Kidney glomerular epithelial cell (primary cell): Measurements from ENCODE around the gene CEMP1.
A peak's percentile ranks its signal among the peaks of the same experiment; 100 is the strongest.

ENCODE experiments used
- DNase-seq: peaks from one replicate; lab custom pipeline; 2025; lab: John Stamatoyannopoulos, UW

The CEMP1 gene

DNA sequence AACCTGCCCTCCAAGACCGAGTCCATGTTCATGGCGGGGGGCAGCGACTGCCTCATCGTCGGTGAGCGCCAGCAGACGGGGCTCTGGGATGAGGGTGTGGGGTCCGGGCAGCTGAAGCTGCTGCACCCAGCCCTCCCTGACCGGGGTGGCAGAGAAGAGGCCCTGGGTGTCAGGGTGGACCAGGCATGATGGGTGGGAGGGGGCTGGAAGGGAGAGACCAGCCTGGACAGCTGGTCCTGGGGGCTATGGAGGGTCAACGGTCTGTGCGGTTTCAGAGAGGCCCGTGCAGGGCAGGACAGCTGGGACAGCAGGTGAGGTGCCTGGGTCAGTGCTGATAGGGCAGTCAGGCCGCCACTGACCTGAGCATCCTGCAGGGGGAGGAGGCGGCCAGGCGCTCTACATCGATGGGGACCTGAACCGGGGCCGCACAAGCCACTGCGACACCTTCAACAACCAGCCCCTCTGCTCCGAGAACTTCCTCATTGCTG, 30.7 kb downstream of the CEMP1 start:
- no peak for DNase-seq

DNA sequence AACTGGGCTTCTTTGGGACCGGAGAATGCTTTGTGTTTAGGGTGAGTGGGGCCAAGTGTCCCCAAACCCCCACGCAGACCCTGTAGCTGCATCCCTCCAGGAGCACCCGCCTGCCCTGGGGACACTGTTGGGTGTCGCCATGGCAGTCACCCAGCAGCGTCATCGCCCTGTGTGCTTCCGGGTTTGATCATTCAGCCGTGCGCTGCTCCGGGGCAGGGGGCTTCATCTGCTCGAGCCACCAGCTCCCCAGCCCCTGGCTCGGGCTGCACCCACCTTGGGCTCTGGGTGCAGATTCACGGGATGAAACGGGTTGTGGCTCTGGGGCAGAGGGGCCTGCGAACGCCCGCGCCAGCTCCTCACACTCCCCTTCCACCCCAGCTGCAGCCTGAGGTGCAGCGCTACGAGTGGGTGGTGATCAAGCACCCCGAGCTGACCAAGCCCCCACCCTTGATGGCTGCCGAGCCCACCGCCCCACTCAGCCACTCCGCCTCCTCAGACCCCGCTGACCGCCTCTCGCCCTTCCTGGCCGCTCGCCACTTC, 31.2 kb downstream of the CEMP1 start:
- no peak for DNase-seq

DNA sequence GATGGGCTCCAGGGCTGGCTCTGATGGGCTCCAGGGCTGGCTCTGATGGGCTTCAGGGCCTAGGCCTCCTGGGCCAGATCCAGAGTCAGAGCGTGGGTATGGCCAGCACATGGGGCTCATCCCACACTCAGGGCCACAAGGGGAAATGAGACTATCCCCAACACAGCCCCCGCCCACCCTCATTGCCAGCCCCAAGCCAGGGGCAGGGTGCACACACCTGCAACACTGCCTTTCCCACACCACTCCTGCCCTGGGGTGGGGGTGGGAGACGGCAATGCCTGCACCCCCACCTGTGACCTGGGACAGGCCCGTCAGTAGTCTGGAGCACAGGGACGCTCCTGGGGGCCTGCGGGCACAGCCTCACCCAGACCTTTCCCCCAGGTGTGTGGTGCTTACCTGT, 31.8 kb downstream of the CEMP1 start:
- DNase-seq: no peak

DNA sequence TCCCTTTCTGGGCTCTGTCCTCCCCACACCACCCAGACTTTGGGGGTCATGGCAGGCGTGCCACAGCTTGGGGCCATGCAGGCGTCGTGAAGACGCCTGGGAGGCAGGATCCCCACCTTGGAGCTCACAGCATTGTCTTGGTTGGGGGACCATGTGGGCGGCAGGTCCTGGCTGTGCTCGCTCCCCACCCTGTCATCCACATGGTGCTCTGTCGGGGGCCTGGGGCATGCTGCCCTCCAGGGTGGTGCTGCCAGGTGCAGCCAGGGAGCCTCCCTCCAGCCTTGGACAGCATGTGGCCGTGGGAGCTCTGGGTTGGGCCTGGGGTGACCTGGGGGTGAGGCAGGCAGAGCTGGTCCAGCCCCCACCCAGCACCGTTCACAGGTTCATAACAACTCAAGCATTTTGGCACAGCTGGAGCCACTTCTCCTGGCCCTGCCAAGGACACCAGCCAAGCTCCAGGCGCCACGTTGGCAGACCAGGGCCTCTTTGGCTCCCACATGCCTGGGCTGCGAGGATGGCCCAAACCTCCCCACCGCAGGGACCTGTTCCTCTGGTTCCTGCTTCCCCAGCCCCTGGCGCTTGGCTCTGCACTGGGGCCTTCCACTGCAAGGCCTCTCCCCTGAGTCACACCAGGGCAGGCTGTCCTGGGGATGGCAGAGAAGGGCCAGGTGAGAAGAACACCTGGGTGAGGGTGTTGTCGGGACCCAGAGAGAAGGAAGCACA, 32.5 kb downstream of the CEMP1 start:
- no peak for DNase-seq

DNA sequence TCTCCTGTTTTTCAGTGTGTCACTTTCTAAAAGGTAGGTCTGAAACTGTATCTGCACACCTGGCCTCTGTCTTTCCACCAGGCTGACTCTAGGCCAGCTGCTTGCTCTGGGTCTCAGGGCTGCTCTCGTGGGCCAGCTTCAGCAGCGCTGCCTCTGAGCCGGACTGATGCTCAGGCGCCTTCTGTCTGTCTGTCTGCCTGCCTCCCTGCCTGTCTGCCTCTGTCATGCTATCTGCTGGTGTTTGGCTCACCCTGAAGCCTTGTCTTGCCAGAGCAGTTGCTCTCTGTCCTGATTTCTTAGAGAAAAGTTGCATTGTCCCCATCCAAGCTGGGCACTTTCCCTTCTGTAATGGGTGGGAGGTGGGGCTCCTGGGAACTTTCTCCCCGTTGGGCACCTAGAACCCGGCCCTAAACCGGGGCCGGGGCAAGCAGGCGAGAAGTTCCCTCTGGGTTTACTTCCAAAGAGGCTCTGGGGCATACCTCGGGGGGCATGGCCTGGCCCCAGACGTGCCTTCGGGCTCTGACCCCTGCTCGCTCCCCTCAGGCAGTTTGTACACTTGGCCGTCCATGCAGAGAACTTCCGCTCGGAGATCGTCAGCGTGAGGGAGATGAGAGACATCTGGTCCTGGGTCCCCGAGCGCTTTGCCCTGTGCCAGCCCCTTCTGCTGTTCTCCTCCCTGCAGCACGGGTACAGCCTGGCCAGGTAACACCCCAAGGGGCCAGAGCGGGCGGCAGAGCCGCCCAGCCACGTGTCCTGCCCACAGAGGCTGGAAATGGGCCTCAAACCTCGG, 33.3 kb downstream of the CEMP1 start:
- no peak for DNase-seq

DNA sequence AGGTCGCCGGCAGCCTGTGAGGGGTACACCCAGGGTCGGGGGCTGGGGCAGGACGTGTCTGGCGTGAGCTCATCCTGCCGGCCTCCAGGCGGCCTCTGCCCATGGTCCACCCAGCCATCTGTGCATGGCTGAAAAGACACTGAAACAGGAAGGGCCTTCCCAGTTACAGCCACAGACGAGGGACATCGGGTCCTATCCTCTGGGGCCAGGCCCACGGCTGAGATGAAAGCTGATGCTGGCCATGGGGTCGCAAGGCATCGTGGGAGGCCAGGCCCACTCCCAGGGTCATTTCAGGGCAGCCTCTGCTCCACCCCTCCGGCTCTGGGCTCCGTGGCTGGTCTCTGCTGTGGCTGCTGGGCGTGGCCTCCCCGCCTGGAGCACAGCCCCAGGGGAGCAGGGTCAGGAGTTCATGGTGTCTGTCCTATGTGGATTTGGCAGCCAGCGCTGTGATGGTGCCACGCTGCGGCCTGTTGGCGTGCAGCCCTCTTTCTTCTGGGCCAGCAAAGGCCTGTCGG, 34.0 kb downstream of the CEMP1 start:
- no peak for DNase-seq

DNA sequence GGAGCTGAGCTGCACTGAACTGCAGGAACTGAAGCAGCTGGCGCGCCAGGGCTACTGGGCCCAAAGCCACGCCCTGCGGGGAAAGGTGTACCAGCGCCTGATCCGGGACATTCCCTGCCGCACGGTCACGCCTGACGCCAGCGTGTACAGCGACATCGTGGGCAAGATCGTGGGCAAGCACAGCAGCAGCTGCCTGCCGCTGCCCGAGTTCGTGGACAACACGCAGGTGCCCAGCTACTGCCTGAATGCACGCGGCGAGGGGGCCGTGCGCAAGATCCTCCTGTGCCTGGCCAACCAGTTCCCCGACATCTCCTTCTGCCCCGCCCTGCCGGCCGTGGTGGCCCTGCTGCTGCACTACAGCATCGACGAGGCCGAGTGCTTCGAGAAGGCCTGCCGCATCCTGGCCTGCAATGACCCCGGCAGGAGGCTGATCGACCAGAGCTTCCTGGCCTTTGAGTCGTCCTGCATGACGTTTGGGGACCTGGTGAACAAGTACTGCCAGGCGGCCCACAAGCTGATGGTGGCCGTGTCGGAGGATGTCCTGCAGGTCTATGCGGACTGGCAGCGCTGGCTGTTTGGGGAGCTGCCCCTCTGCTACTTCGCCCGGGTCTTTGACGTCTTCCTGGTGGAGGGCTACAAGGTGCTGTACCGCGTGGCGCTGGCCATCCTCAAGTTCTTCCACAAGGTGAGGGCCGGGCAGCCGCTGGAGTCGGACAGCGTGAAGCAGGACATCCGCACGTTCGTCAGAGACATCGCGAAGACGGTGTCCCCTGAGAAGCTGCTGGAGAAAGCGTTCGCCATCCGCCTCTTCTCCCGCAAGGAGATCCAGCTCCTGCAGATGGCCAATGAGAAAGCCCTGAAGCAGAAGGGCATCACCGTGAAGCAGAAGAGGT, 34.7 kb downstream of the CEMP1 start:
- DNase-seq: no peak

DNA sequence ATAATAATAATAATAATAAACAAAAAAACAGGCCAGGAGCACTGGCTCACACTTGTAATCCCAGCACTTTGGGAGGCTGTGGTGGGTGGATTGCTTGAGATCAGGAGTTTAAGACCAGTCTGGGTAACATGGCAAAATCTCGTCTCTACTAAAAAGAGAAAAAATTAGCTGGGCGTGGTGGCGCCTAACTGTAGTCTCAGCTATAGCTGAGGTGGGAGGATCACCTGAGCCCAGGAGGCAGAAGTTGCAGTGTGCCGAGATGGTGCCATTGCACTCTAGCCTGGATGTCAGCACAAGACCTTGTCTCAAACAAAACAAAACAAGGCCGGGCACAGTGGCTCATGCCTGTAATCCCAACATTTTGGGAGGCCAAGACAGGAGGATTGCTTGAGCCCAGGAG, 36.2 kb downstream of the CEMP1 start:
- DNase-seq: no peak

DNA sequence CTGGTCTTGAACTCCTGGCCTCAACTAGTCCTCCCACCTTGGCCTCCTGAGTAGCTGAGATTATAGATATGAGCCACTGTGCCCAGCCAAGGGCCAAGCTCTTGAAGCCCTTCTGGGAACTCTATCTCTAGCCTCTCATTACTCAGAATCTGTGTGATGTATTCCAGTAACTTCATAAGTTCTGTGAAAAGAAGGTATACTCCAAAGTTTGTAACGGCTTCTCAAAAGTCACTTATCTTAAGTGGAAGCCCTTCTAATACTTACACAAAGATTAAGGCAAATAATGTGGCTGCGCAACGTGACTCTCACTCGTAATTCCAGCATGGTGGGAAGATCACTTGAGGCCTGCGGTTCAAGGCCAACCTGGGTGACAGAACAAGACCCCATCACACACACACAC, 36.6 kb downstream of the CEMP1 start:
- DNase-seq: no peak

DNA sequence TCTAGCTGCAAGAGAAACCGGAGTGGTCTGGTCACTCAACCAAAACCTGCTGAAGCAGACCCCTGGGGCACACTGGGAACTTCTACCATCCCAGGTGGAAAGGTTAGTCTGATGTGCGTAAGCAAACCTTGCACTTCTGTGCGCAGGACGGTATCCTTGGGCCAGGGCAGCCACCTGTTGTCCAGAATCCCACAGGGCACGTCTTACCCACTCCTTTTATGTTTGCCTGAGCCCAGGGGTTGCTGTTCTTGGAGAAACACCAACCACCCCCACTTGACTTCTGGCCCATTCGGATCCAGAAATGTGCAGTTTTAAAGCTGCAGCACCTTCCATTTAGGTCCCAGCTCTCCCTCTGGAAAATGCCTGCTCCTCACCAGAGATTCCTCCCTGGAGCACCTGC, 37.6 kb downstream of the CEMP1 start:
- DNase-seq: no peak

DNA sequence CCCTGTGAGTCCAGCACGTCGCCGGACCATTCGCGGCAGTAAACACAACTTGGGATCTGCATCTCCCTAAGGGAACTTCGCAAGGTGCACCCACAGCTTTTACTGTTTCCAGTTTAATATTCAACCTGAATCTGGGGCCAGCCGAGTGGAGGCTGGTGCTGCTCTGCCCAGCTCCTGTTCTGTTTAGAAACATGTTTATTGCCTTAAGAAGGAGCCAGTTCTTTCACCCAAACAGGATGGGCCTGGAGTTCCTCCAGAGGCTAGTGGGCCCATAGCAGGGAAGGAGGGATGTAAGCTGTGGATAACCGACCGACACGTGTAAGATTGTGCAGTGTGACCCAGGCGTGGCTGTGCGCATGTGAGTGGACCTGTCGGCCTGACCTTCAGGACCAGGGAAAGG, 38.9 kb downstream of the CEMP1 start:
- no peak for DNase-seq

DNA sequence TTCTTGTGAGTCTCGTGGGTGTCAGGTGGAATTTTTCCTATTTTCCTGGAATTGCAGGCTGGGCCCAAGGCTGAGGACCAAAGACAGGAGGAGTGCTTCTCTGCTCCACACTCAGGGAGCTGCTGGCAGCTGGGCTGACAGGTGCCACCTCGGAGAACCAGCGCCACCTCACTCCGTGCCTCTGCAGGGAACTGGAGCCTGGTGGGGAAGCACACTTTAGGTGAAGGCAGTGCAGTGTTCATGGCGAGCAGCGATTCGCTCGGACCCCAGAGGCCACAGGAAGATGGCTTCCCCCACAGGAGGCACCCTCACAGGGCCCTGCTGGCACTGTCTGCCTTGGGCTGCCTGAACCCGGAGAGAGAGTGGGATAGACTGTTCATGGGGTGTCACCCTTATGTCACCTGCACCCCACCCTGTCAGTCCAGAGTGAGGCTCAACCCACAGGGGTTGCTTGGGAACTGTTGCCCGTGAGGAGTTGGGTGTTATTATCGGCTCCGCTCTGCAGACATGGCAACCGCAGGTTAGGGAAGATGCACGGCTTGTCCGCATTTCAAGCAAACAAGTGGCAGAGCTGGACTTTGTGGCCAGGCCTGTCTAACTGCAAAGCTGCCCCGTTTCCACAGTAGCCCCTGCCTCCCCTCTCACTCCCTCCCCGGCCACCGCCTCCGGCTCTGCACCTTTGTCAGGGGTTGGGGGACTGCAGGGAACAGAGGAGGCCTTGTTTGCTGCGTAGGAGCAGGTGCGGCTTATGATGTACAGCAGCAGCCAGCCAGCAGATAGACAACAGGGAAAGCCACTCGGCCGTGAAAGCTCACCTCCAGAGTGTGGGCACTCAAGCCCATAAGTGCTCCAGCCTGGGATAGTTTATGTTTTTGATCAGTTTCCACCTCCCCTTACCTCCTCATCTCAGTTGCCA, 40.8 kb downstream of the CEMP1 start:
- DNase-seq: no peak

DNA sequence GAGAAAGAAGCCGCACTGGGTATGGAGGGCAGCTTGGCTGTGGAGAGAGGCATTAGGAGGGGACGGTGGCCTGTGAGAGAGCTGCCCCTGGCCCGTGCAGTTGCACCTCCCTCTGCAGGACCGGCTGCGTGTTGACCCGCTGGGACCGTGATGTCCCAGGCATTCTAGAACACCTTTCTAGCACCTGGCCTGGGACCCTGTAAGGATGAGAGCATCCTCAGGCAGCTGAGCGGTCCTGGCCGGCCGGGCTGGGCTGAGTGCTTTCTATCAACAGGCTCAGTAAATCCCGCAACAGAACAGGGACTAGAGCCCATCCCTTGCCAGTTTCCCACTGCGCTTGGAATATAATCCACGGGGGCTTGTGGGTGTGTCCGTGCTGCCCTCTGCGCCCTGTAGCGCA, 41.6 kb downstream of the CEMP1 start:
- DNase-seq: no peak

DNA sequence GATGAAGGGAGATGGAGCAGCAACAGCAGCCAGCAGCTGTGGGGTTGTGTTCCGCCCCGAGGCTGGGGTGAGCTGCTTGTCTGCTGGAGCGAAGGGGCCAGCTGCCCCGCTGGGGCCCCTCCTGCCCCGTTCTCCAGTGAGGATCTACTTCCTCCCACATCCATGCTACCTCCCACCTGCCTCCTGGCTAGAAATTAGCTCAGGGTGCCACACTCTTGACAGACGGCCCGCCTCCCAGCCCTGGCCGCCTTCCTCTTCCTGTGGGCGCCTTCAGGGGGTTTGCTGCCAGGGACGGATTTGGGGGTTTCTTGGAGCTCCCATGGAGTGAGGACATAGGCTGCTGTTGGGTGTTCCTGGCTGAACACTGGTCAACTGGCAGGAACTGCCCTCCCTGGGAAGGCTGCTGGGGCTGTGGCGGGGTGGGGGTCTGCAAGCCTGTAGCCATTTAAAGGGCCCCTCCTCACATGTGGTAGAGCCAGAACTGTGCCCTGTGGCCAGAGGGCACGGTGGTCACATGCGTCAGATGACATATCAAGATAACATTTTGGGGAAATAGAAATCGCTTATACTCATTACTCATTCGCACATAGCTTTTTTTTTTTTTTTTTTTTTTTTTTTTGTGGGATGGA, 43.2 kb downstream of the CEMP1 start:
- DNase-seq: no peak

DNA sequence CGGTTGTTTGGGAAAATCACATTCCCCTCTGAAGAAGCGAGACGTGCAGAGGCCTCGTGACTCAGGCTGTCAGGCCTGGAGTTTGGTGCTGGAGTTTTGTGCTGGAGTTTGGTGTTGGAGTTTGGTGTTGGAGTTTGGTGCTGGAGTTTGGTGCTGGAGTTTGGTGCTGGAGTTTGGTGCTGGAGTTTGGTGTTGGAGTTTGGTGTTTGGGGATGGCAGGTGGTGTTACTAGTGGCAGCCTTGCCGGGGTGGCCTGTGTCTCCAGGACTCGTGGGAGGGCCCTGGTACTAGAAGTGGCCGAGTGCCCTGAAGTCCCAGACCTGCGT, 43.7 kb downstream of the CEMP1 start:
- DNase-seq: no peak

DNA sequence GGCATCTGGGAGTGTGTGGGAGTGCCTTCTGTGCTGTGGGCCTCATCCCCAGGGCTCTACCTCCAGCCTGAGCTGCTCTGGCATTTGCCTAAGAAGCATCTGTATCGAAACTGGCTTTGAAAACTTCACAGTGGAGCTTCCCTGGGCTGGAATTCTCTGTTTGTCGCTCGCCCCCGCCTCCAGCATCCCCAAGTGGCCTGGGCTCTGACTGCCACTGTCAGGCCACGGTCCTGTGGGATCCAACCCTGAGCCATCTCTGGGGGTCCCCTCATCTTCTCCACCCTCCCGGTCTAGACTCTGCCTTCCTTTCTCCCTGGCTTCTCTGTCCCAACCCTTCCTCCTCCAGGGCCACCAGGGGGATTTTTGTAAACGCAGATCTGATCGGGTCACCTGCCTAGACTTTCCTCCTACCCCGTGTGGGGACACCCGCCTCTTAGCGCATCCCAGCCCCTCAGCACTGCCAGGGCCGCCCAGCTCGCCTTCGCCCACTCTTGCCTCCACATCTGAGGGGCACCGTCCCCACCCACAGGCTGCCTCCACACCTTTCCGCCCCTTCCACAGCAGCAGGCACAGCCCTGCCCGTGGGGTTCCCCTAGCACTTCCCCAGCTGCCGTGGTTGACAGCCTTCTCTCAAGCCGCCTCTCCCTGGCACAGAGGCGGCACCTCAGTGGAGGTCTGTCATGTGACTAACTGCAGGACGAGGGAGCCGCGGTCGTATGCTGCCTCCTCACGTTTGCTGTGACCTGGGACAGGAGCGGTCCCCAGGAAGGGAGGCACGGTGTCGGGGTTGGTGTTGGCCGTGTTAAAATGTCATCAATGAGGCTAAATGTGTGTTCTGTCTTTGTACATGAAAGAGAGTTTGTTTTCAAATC, 44.3 kb downstream of the CEMP1 start:
- DNase-seq: peak; percentile 14

DNA sequence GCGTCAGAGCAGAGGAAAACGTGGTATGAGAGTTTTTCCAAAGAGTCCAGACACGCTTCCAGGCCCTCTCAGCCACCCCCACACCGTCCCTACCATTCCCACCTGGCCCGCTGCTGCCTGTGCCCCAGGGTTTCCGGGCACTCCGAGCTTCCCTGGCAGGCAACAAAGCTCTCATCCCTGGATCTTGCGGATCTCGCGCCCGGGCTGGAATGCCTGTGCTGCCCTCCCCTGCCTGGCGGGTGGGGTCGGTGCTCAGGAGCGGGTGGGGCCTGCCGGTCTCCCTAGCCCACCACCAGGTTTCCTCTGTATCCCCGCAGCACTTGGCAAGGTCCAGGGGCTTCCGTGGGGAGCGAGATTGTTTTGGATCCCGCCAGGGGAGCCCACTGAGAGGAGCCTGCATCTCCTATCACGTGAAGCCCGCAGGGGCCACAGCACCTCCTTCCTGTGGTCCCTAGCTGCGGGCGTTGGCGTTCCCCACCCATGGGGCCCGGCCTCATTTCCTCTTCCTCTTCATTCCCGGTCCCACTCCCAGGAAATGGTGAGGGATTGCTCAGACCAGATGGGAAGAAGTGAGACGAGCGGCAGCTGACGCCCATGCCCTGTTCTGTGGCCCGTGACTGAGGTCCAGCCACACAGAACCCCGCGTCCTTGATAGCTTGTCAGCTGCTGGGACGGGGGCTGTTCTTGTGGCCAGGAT, 45.2 kb downstream of the CEMP1 start:
- no peak for DNase-seq

DNA sequence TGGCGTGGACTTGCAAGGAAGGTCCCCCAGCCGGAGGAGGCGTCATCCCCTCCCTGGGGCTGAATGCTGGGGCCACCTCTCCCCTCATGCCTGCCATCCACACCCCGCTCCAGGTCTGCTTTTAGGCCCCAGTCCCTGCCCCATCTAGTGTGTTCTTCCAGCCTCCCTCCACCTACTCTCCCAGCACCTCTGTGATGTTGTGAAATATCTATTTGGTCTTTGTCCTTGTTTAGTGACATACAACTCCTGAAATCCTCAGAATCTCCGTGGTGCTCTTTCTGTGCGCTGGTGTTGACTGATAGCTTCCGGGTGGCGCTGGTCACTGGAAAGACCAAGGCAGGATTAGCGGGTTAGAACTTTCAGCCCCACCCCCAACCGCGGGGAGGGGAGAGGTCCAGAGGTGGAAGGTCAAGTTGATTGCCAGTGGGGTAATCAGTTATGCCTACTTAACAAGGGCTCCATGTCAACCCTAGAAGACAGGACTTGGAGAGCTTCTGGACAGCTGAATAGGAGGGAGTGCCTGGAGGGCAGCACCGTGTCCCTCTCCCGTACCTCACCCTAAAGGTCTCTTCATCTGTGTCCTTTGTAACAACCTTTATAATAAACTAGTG, 46.2 kb downstream of the CEMP1 start:
- no peak for DNase-seq
